SU-DHL-6 (cell line): ENCODE data around the gene ETV6.

Experiments
- CTCF ChIP-seq: fragments of 200-600 bp; sonication (generic); IDR thresholded peaks from one replicate; pipeline ENCODE4 v1.5.1; 2017; ENCODE audit warnings: antibody characterized with exemption, mild to moderate bottlenecking, low read length, moderate library complexity; ENCODE audit not compliant: insufficient read depth, poor library complexity, severe bottlenecking
- EZH2phosphoT487 ChIP-seq: fragments of 200-600 bp; sonication (generic), shearing (Covaris generic); conservative IDR thresholded peaks from 2 replicates; pipeline ENCODE4 v1.6.1; 2018; ENCODE audit warnings: mild to moderate bottlenecking, antibody characterized with exemption, low read length, moderate library complexity, mixed read lengths

GRCh38 chr12:11635341-11635740 is 14.1 kb upstream of the ETV6 start:
- no peak for TF ChIP-seq CTCF
- TF ChIP-seq EZH2phosphoT487: no peak
